Stomach (tissue), 9 donors: ENCODE measurements around the gene KCNH6. TPM values are rescaled to one million over a fixed set of nuclear protein-coding genes. Genes with fewer than 3 reads are reported as not detected.

Source experiments
- DNase-seq, 2 donors: peaks; one replicate each; pipeline versions ENCODE4 v3.0.0 to v3.0.0-alpha.2; 2013 to 2019
- H3K27ac ChIP-seq, 5 donors: fragments of 200-600 bp in 4 of 5; sonication (generic) in 4 of 5; one replicate each; pipeline ENCODE4 v1.5.1; 2013 to 2019; ENCODE audit warnings: mild to moderate bottlenecking in 1 of 5, moderate library complexity in 1 of 5
- H3K27me3 ChIP-seq, 3 donors: fragments of 200-600 bp; sonication (generic); one replicate each; pipeline ENCODE4 v1.5.1; 2017 to 2019; ENCODE audit warnings: mixed run types in 1 of 3
- H3K36me3 ChIP-seq, 4 donors: fragments of 200-600 bp; sonication (generic); 1 replicate in 3 of 4; 2 replicates in 1 of 4; pipeline ENCODE4 v1.5.1; 2016 to 2019
- H3K4me1 ChIP-seq, 4 donors: fragments of 200-600 bp; sonication (generic); one replicate each; pipeline ENCODE4 v1.5.1; 2016 to 2019
- H3K4me3 ChIP-seq, 4 donors: fragments of 200-600 bp; sonication (generic) in 3 of 4; one replicate each; pipeline ENCODE4 v1.5.1; 2016 to 2019; ENCODE audit warnings: mild to moderate bottlenecking in 1 of 4
- H3K9me3 ChIP-seq, 4 donors: fragments of 200-600 bp; sonication (generic); one replicate each; pipeline ENCODE4 v1.5.1; 2016 to 2019
- CTCF ChIP-seq, 7 experiments: fragments of 450-650 bp in 4 of 7; fragments of 200-600 bp in 3 of 7; sonication (generic) in 3 of 7; IDR thresholded peaks; one replicate each; pipeline ENCODE4 v1.5.1; 2016 to 2019; ENCODE audit warnings: antibody characterized with exemption in 7 of 7, control low read depth in 2 of 7, mild to moderate bottlenecking in 1 of 7
- EP300 ChIP-seq: sonication (generic); formaldehyde crosslinking; IDR thresholded peaks from one replicate; pipeline ENCODE4 v1.6.1; 2017; ENCODE audit warnings: antibody characterized with exemption
- POLR2A ChIP-seq, 4 donors: fragments of 450-650 bp; IDR thresholded peaks; one replicate each; pipeline ENCODE4 v1.6.1; 2016; ENCODE audit warnings: antibody characterized with exemption in 4 of 4, control low read depth in 2 of 4, mild to moderate bottlenecking in 1 of 4, moderate library complexity in 1 of 4
- POLR2AphosphoS5 ChIP-seq, 3 donors: sonication (generic); formaldehyde crosslinking; IDR thresholded peaks; one replicate each; pipeline ENCODE4 v1.6.1; 2016; ENCODE audit warnings: antibody characterized with exemption in 3 of 3
- WGBS, 5 donors: extraction: QIAGEN DNeasy Blood & Tissue Kit in 3 of 5; methylation state at CpG; one replicate each; pipeline versions ENCODE4 v1.1.5 to v1.1.7; 2013 to 2018; 5-methylcytosine and 5-hydroxymethylcytosine counted together
- intact Hi-C: fragments of 100-400 bp; cut with DNase I; formaldehyde crosslinking; loops from one replicate; pipeline ENCODE4 v1.15.1; 2023; ENCODE audit warnings: low total_unique reads
- polyA plus RNA-seq, 3 donors: library from polyadenylated mRNA; stranded (reverse); fragments of 200-250 nt; gene quantifications; one replicate each; pipeline ENCODE4 v1.2.3, GENCODE V29; 2013
- total RNA-seq, 5 donors: library from RNA; depleted of rRNA; stranded (reverse); fragments of >200 nt; gene quantifications; one replicate each; pipeline versions ENCODE4 v1.1.0 to v1.2.3, GENCODE V29; 2014 to 2016
- donor health status: healthy with polysubstance abuse.
- donor health status: Bipolar disorder and iron deficiency.
- donor health status: healthy.

The KCNH6 gene
- total and polyA plus RNA-seq, 8 donors, result 0.20 to 2.3 (median 0.45) TPM; not detected in 1

- H3K9me3 ChIP-seq, result no peaks in the 10 kb centered on the region
- TF ChIP-seq POLR2A (IDR thresholded peaks at IDR 0.05) (no peak), EP300 (no peak), POLR2AphosphoS5 (IDR thresholded peaks at IDR 0.05) (no peak), CTCF (IDR thresholded peaks at IDR 0.05) (no peak)
- intact Hi-C loops, result no loop called here
- no peak overlapping the region for H3K4me3 ChIP-seq
- WGBS, 5 donors, result 81 to 95% (median 91%) methylated on average over 5 to 10 of the region's 10 CpGs
- no peaks in the 10 kb centered on the region for H3K36me3 ChIP-seq
- no peak for DNase-seq
- no peak overlapping the region for H3K27ac ChIP-seq
- no peaks in the 10 kb centered on the region for H3K27me3 ChIP-seq
- H3K4me1 ChIP-seq, result no peaks in the 10 kb centered on the region
These were observed 34.3 kb upstream of the KCNH6 start for GRCh38 chr17:63488851-63489250.

- TF ChIP-seq EP300, result no peak
- no peak for TF ChIP-seq POLR2AphosphoS5 (IDR thresholded peaks at IDR 0.05)
- no peak for TF ChIP-seq POLR2A (IDR thresholded peaks at IDR 0.05)
- TF ChIP-seq CTCF (IDR thresholded peaks at IDR 0.05), result no peak
- DNase-seq, result no peak
- Histone ChIP-seq H3K9me3 (no peaks in the 10 kb centered on the region), H3K4me1 (no peaks in the 10 kb centered on the region), H3K36me3 (no peaks in the 10 kb centered on the region), H3K27ac (no peak overlapping the region), H3K27me3 (no peaks in the 10 kb centered on the region), H3K4me3 (no peak overlapping the region)
- 78 to 89% (median 88%) methylated on average over 6 of the region's 6 CpGs for WGBS, 5 donors
- intact Hi-C loops, result no loop called here
These were observed 33.9 kb upstream of the KCNH6 start for GRCh38 chr17:63489291-63489690.

GRCh38 chr17:63490329-63490728 lies 32.8 kb upstream of the KCNH6 start:
- no peak overlapping the region for H3K4me3 ChIP-seq
- 54 to 65% (median 56%) methylated on average over 5 to 10 of the region's 10 CpGs for WGBS, 5 donors
- no peaks in the 10 kb centered on the region for H3K27me3 ChIP-seq
- TF ChIP-seq POLR2A (IDR thresholded peaks at IDR 0.05) (no peak), EP300 (no peak), POLR2AphosphoS5 (IDR thresholded peaks at IDR 0.05) (no peak), CTCF (IDR thresholded peaks at IDR 0.05) (no peak)
- H3K36me3 ChIP-seq, result no peaks in the 10 kb centered on the region
- no peaks in the 10 kb centered on the region for H3K4me1 ChIP-seq
- intact Hi-C loops, result no loop called here
- no peak for DNase-seq
- no peaks in the 10 kb centered on the region for H3K9me3 ChIP-seq
- H3K27ac ChIP-seq, result no peak overlapping the region

- H3K27me3 ChIP-seq, result no peaks in the 10 kb centered on the region
- WGBS, 5 donors, result 84 to 93% (median 91%) methylated on average over 19 to 22 of the region's 22 CpGs
- TF ChIP-seq POLR2A (IDR thresholded peaks at IDR 0.05) (no peak), POLR2AphosphoS5 (IDR thresholded peaks at IDR 0.05) (no peak), CTCF (IDR thresholded peaks at IDR 0.05) (no peak), EP300 (no peak)
- H3K4me1 ChIP-seq, result no peaks in the 10 kb centered on the region
- no peak overlapping the region for H3K27ac ChIP-seq
- H3K4me3 ChIP-seq, result no peak overlapping the region
- no peaks in the 10 kb centered on the region for H3K9me3 ChIP-seq
- no peaks in the 10 kb centered on the region for H3K36me3 ChIP-seq
- no peak for DNase-seq
- intact Hi-C loops, result no loop called here
These were observed 32.2 kb upstream of the KCNH6 start for GRCh38 chr17:63490858-63491400.
